ENCODE data around the gene FLYWCH1. TPM values are rescaled to one million over a fixed set of nuclear protein-coding genes. Genes with fewer than 3 reads are reported as not detected.

FLYWCH1 gene
- polyA plus RNA-seq, 4 donors = 19.3 to 40.9 (median 25.4) TPM

- peak; percentile 74 to 86 (median 78) for DNase-seq (ENCODE audit: low read depth in 4 of 4, low spot score in 2 of 4)
Observed at GRCh38 chr16:2980227-2981176, 68.8 kb downstream of the FLYWCH1 start, which contains the start of gene PKMYT1. TSS of gene PKMYT1 (minus strand) at chr16:2980446. CDS start at chr16:2979657, 789 bp downstream.

DNA sequence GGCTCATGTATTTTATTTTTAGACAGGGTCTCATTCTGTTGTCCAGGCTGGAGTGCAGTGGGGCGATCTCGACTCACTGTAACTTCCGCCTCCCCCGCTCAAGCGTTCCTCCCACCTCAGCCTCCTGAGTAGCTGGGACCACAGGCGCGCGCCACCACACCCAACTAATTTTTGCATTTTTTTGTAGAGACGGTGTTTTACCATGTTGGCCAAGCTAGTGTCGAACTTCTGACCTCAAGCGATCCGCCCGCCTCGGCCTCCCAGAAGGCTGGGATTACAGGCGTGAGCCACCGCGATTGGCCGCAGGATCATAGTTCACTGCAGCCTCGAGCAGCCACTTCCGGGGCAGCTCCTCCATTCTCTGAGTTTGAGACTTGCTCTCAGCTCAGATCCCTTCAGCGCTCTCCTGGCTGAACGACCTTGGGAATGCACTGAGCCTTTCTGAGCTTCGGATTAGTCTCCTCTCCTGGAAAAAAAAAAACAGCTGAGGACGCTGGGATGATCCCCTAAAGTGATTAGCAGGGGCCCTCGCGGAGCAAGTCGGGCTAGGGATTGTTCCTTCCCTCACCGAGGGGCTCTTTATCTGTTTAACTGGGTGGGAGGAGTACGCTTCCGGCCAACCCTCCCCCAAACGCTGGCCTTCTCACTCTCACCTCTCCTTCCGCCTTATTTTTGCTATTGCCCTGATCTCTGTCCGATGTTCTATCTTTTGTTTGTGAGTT lies 69.6 kb downstream of the FLYWCH1 start:
- no peak for DNase-seq (ENCODE audit: low read depth in 4 of 4, low spot score in 2 of 4)

GRCh38 chr16:2981899-2982250 lies 70.1 kb downstream of the FLYWCH1 start:
- DNase-seq (ENCODE audit: low read depth in 4 of 4, low spot score in 2 of 4) = no peak

DNA sequence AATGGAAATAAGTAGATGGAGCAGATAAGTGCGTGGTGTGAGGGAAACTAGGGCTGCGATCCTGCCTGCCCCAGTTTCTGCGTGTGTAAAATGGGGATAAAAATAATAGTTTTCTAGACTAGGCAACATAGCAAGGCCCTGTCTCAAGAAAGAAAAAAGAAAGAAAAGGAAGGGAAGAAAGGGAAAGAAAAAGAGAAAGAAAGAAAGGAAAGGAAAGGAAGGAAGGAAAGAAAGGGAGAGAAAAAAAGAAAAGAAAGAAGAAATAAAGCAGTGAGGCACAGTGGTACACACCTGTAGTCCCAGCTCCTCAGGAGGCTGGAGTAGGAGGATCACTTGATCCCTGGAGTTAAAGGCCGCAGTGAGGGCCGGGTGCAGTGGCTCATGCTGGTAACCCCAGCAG lies 70.7 kb downstream of the FLYWCH1 start:
- no peak for DNase-seq (ENCODE audit: low read depth in 4 of 4, low spot score in 2 of 4)

GRCh38 chr16:2983706-2984136 lies 72.0 kb downstream of the FLYWCH1 start:
- DNase-seq (ENCODE audit: low read depth in 4 of 4, low spot score in 2 of 4) = peak in 2 of 4 donors; percentile 65 to 73

- DNase-seq (ENCODE audit: low read depth in 4 of 4, low spot score in 2 of 4) = no peak
Observed at GRCh38 chr16:2985462-2985861, 73.7 kb downstream of the FLYWCH1 start.

- no peak for DNase-seq (ENCODE audit: low read depth in 4 of 4, low spot score in 2 of 4)
Observed at GRCh38 chr16:2985893-2986355, 74.2 kb downstream of the FLYWCH1 start.

DNA sequence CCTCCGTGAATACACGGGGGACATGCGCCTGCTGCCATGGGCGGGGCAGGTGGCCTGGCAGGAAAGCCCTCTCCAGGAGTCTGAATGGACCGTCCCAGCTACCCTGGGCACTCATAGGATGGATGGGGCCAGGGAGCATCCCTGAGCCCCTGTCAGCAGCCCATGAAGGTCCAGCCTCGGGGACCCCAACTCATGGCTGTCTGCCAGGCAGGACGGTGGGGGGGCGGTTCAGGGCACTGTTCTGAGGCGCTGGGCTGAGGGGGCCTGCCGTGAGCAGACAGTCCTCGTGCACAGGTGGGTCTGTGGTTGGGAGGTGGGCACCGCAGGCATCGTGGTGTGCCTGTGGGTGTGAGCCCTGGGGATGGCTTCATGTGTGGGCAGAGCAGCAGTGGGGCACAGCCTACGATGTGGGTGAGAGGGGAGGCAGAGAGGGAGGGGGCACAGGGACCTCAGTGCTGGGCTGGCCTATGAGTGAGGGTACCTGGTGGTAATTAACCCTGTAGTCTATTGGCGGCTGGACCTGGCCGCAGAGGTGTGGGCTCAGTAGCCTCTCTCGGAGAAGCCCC lies 75.0 kb downstream of the FLYWCH1 start:
- no peak for DNase-seq (ENCODE audit: low read depth in 4 of 4, low spot score in 2 of 4)

DNA sequence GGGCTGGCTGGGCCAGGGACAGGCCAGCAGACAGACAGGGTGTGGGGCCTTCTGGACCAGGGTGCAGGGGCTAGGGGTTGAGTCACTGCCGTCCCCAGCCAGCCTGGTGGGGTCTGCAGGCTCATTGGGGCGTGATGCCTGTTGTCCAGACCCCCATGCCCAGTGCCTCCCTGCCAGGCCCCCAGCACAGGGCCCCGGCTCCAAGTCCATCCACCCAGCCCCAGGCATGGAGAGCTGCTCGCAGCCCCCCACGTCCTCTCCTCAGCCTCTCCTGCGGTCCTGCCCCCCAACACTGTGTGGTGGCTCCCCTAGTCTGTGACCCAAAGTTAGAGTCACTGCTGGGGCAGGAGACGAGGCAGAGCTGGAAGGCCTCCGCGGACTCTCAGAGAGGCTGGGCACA lies 75.6 kb downstream of the FLYWCH1 start:
- no peak for DNase-seq (ENCODE audit: low read depth in 4 of 4, low spot score in 2 of 4)

DNA sequence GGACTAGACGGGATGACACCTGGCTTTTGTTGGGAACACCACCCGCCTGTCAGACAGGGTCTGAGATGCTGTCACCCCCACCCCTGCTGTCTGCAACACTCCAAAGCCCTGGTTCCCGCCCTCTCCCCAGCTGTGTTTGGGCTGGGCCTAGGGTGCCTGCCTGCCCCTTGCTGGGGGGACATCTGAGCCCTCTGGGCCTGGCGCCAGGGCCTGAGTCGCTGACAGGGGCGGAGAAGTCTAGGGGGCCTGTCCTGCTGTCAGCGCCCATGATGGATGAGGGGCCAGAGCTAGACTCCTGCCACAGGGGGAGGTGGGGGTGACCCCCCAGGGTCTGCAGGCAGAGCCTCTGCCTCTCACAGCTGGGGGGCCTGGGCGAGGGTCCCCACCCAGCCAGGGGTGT lies 76.1 kb downstream of the FLYWCH1 start:
- no peak for DNase-seq (ENCODE audit: low read depth in 4 of 4, low spot score in 2 of 4)

GRCh38 chr16:2988590-2989099 lies 76.9 kb downstream of the FLYWCH1 start:
- no peak for DNase-seq (ENCODE audit: low read depth in 4 of 4, low spot score in 2 of 4)

GRCh38 chr16:2990891-2991290 lies 79.2 kb downstream of the FLYWCH1 start:
- no peak for DNase-seq (ENCODE audit: low read depth in 4 of 4, low spot score in 2 of 4)

DNA sequence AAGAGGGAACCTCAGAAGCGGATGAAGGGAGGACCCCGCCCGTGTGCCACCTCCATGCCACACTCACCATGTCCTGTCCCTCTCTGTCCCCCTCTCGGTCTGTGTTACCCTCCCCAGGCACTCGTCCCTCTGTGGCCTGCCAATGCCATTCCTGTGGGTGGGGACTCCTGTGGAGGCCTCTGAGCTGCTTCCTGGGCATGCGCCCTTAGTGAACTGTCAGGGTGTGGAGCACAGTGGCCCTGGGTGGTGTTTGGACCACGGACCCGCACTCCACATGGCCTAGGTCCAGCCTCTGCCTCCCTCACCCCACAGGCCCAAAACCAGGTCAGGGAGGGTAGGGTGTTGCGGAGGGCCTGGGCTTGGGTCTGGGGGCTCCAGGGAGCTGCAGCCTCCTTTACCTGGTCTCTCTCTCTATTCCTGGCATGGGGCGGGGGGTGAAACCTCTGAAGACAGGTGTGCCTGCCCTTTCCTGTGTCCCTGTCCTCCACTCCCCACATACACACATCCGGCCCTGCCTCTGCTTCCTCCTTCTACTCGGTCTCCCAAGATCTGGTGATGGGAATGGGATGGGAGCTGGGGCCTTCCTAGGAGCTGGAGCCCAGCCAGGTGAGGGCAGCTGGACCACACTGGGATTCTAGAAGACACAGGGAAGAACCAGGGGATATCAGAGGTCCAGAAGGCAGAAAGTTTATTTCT lies 80.0 kb downstream of the FLYWCH1 start:
- DNase-seq (ENCODE audit: low read depth in 4 of 4, low spot score in 2 of 4) = no peak

DNA sequence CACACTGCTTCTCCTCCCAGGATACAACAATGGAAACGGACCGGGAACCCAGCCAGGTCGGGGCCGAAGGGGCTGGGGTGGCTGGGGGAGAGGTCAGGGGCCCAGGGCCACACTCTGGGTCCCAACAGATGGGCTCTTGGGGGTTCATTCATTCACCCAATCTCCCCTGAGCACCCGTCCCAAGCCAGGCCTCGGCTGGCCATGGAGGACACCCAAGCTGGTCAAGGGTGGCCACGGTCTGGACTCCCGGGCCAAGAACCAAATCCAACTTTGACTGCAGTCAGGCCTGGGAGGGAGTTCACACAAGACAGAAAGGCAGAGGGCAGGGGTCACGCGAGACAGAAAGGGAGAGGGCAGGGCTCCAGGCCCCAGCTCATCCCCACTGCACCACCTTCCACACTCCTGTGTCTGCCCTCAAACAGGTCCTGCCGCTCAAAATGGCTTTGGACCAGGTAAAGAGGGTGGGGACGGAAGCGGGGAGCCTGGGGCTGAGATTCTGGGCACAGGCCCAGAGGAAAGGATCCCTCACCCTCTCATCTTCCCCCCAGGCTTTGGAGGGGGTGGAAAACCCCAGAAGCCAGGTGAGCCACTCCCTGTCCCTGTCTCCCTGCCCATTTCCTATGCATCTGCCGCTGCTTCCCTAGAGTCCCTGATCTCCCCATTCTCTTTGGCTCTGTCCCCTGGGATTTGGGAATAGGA lies 80.8 kb downstream of the FLYWCH1 start:
- no peak for DNase-seq (ENCODE audit: low read depth in 4 of 4, low spot score in 2 of 4)

- no peak for DNase-seq (ENCODE audit: low read depth in 4 of 4, low spot score in 2 of 4)
Observed at GRCh38 chr16:2996298-2996697, 84.6 kb downstream of the FLYWCH1 start.

DNA sequence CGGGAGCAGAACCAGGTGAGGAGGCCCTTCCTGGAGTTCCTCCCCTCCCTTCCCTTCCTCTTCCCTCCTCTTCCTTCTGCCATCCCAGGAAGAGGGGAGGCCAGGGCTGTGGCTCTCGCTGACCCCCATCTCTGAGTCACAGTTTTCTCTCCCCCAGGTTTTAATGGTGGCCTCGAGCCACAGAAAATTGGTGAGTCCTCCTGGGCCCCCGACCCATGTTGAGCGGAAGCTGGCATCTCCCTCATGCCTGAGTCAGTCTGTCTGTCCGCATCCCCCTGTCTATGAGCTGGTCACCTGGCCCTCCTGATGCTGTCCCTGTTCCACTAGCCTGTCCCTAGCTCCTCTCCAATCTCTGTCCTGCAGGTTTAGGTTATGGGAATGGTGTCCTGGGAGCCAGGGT lies 88.2 kb downstream of the FLYWCH1 start:
- DNase-seq (ENCODE audit: low read depth in 4 of 4, low spot score in 2 of 4) = no peak

DNA sequence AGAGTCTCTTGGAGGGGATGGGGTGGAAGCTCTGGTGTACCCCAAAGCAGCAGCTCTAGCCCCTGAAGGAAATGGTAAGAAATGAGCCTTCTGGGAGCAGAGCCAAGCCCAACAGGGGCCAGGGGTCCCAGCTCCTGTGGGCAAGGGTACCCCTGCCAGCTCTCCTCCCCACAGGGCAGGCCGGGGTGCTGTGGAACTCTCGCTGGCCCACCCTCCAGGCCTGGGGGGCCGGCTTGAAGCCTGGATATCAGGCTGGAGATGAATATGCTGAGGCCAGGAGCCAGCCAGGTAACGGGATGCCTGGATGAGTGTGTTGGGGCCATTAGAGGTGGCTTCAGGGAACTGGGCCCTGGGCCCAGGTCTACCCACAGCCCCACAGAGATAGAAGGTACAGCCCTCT lies 88.8 kb downstream of the FLYWCH1 start:
- no peak for DNase-seq (ENCODE audit: low read depth in 4 of 4, low spot score in 2 of 4)

Measured in left renal cortex interstitium (tissue), 4 donors.